Esophagus squamous epithelium (tissue), 4 donors: ENCODE data around the gene CKM.

Experiments used
- CTCF ChIP-seq, 6 experiments: fragments of 450-650 bp in 4 of 6; fragments of 200-600 bp in 2 of 6; sonication (generic) in 2 of 6; IDR thresholded peaks; one replicate each; pipeline ENCODE4 v1.5.1; 2016 to 2019; ENCODE audit warnings: antibody characterized with exemption in 6 of 6, mild to moderate bottlenecking in 4 of 6, moderate library complexity in 4 of 6
- POLR2A ChIP-seq, 4 donors: fragments of 450-650 bp; IDR thresholded peaks; one replicate each; pipeline ENCODE4 v1.6.1; 2017; ENCODE audit warnings: antibody characterized with exemption in 4 of 4, mild to moderate bottlenecking in 4 of 4, moderate library complexity in 3 of 4

GRCh38 chr19:45362291-45362690, 39.6 kb upstream of the CKM start:
- no peak for TF ChIP-seq CTCF (IDR thresholded peaks at IDR 0.05)
- TF ChIP-seq POLR2A (IDR thresholded peaks at IDR 0.05) = no peak
